RWPE2 (cell line): ENCODE measurements around the gene BPIFB1.
A peak's percentile ranks its signal among the peaks of the same experiment; 100 is the strongest.

Experiments used
- ATAC-seq: fragments of 200-7000 bp; cut with Tn5 transposase; 3 replicates; pipeline ENCODE4 v1.9.1; 2021; ENCODE audit warnings: low read depth
- DNase-seq: peaks from one replicate; pipeline ENCODE4 v3.0.0-alpha.2; 2020; ENCODE audit warnings: low spot score
- H3K27ac ChIP-seq: fragments of 450-650 bp; 2 replicates; pipeline ENCODE4 v1.5.1; 2017; ENCODE audit warnings: mild to moderate bottlenecking; ENCODE audit not compliant: poor library complexity, severe bottlenecking
- H3K27me3 ChIP-seq: fragments of 250-450 bp; sonication (Bioruptor Pico); 2 replicates; pipeline ENCODE4 v1.5.1; 2021; ENCODE audit warnings: mild to moderate bottlenecking, moderate library complexity; ENCODE audit not compliant: insufficient read depth, poor library complexity, severe bottlenecking
- H3K36me3 ChIP-seq: fragments of 250-450 bp; sonication (Bioruptor Pico); 2 replicates; pipeline ENCODE4 v1.5.1; 2020; ENCODE audit warnings: low read depth, mild to moderate bottlenecking, moderate library complexity
- H3K4me1 ChIP-seq: fragments of 250-450 bp; sonication (Bioruptor Pico); 2 replicates; pipeline ENCODE4 v1.5.1; 2021; ENCODE audit warnings: mild to moderate bottlenecking, moderate library complexity; ENCODE audit not compliant: insufficient read depth, poor library complexity, severe bottlenecking
- H3K4me3 ChIP-seq: fragments of 250-450 bp; sonication (Bioruptor Pico); 2 replicates; pipeline ENCODE4 v1.5.1; 2021; ENCODE audit warnings: mild to moderate bottlenecking, moderate library complexity; ENCODE audit not compliant: severe bottlenecking
- H3K9me3 ChIP-seq: fragments of 250-450 bp; sonication (Bioruptor Pico); 2 replicates; pipeline ENCODE4 v1.5.1; 2021; ENCODE audit warnings: mild to moderate bottlenecking, moderate library complexity; ENCODE audit not compliant: severe bottlenecking
- TF ChIP-seq, protein P1 (sequence below): fragments of 450-650 bp; IDR thresholded peaks from one replicate; pipeline ENCODE4 v1.5.1; 2017; ENCODE audit warnings: mild to moderate bottlenecking, moderate library complexity; ENCODE audit not compliant: poor library complexity, severe bottlenecking

The BPIFB1 gene

DNA sequence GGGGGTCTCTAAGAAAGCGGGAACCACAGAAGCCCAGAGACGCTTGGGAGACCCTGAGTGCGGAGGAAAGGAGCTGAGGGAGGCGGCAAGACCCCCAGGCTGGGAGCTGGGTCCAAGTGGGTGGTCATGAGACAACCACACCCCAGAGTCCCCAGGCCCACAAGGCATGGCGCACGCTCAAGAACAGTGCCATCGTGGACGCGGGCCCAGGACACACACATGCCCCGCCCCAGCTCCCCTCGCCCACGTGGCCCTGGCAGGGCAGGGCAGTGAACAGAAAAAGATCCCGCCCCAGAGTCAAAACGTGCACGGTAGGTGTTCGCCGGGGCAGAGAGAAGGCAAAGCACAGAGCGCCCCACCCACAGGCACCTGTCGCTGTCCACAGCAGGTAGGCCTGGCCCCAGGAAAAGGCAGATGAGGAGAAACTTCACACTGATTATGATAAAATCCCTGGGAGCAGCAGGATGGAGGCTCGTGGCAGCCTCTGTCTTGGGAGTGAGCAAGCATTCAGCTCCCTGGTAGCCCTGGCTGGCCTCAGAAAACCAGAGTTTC lies 50.0 kb downstream of the BPIFB1 start:
- Histone ChIP-seq H3K9me3 (no peaks in the 10 kb centered on the region), H3K27me3 (peaks cover 39% of the 10 kb centered on the region), H3K36me3 (no peaks in the 10 kb centered on the region), H3K4me1 (no peaks in the 10 kb centered on the region), H3K4me3 (no peak overlapping the region), H3K27ac (no peak overlapping the region)
- TF ChIP-seq, protein P1, sequence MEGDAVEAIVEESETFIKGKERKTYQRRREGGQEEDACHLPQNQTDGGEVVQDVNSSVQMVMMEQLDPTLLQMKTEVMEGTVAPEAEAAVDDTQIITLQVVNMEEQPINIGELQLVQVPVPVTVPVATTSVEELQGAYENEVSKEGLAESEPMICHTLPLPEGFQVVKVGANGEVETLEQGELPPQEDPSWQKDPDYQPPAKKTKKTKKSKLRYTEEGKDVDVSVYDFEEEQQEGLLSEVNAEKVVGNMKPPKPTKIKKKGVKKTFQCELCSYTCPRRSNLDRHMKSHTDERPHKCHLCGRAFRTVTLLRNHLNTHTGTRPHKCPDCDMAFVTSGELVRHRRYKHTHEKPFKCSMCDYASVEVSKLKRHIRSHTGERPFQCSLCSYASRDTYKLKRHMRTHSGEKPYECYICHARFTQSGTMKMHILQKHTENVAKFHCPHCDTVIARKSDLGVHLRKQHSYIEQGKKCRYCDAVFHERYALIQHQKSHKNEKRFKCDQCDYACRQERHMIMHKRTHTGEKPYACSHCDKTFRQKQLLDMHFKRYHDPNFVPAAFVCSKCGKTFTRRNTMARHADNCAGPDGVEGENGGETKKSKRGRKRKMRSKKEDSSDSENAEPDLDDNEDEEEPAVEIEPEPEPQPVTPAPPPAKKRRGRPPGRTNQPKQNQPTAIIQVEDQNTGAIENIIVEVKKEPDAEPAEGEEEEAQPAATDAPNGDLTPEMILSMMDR, result no peak
- no peak for DNase-seq
- peak; percentile 10; the same call in 2 of the 3 replicates for ATAC-seq

DNA sequence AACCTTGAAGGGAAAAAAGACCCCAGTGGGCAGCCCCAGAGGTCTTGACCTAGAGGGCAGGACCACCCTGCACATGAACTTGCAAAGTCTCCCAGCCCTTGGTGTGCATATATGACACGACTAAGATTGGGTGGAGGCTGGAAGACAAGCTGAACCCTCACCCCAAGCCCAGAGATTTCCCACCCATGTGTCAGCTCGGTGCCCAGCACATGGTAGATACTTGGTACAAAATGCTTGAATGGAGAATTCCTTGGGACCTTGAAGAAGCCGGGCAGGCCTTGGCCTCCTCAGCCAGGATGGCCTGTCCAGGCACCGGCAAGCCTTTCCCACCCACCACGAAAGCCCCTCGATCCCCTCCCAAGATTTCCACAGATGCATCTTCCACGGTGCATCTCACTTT lies 50.6 kb downstream of the BPIFB1 start:
- DNase-seq, result no peak
- TF ChIP-seq, protein P1, result no peak

DNA sequence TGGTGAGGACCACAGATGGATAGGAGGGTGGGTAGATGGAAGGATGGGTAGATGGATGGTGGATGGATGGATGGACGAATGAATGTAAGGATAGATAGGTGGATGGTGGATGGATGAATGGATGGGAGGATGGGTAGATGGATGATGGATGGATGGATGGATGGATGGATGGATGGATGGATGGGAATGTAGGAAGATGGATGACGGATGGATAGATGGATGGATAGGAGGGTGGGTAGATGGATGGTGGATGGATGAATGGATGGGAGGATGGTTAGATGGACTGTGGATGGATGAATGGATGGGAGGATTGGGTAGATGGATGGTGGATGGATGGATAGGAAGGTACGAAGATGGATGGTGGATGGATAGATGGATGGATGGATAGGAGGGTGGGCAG lies 51.1 kb downstream of the BPIFB1 start:
- no peaks in the 10 kb centered on the region for H3K4me1 ChIP-seq
- H3K36me3 ChIP-seq, result no peaks in the 10 kb centered on the region
- no peak overlapping the region for H3K27ac ChIP-seq
- DNase-seq (no peak), ATAC-seq (no peak)
- H3K27me3 ChIP-seq, result peaks cover 31% of the 10 kb centered on the region
- TF ChIP-seq, protein P1, result no peak
- H3K9me3 ChIP-seq, result no peaks in the 10 kb centered on the region
- no peak overlapping the region for H3K4me3 ChIP-seq

More for the DNA sequence above, 50.6 kb downstream of the BPIFB1 start:
- H3K4me3 ChIP-seq, result no peak overlapping the region
- no peak overlapping the region for H3K27ac ChIP-seq
- no peaks in the 10 kb centered on the region for H3K4me1 ChIP-seq
- H3K27me3 ChIP-seq, result peaks cover 36% of the 10 kb centered on the region
- ATAC-seq, result no peak
- H3K36me3 ChIP-seq, result no peaks in the 10 kb centered on the region
- no peaks in the 10 kb centered on the region for H3K9me3 ChIP-seq

DNA sequence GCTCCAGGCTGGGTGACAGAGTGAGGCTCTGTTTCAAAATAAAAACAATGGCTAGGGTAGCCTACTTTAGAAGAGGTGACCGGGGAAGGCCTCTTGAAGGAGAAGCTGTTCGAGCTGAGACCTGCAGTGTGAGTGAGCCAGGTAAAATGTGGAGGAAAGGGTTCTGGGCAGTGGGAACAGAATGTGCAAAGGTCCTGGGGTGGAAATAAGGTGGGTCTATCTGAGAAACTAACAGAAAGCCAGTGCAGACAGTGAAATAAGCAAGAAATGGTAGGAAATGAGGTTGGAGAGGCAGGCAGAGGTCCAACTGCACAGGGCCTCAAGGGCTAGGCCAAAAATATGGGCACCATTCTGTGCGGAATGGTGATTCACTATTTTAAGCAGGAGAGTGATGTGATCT lies 53.4 kb downstream of the BPIFB1 start:
- Histone ChIP-seq H3K27ac (no peak overlapping the region), H3K4me1 (no peaks in the 10 kb centered on the region), H3K9me3 (no peaks in the 10 kb centered on the region), H3K4me3 (no peak overlapping the region), H3K36me3 (no peaks in the 10 kb centered on the region), H3K27me3 (peaks cover 12% of the 10 kb centered on the region)
- ATAC-seq (no peak), DNase-seq (no peak)
- TF ChIP-seq, protein P1, result no peak

DNA sequence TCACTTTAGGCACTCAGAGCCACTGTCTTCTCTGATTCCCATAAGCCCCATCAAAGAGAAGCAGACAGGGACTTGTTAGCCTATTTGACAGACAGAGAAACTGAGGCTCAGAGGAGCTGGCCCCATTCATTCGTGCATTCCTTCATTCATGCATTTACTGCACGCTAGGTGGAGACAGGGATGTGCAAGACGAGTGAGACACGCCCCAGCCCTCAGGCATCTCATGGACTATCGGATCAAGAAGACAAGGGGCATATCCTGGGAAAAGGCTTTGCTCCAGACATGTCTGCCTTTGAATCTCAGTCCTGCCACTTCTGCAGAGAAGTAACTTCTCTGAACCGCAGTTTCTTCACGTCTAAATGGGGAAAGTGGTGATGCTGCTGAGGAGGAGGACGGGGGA lies 54.1 kb downstream of the BPIFB1 start:
- no peak for DNase-seq

More for the DNA sequence above, 54.1 kb downstream of the BPIFB1 start:
- Histone ChIP-seq H3K27ac (no peak overlapping the region), H3K4me3 (no peak overlapping the region), H3K27me3 (peaks cover 7% of the 10 kb centered on the region), H3K36me3 (no peaks in the 10 kb centered on the region), H3K9me3 (no peaks in the 10 kb centered on the region), H3K4me1 (no peaks in the 10 kb centered on the region)
- TF ChIP-seq, protein P1, result no peak
- no peak for ATAC-seq
